ENCODE results near the gene LANCL3. TPM values are rescaled to one million over a fixed set of nuclear protein-coding genes. Genes with fewer than 3 reads are reported as not detected.
A peak's percentile ranks its signal among the peaks of the same experiment; 100 is the strongest.
"Not testable (repeated sequence)": the region's sequence is repeated elsewhere in the genome, so short reads cannot be mapped to it uniquely, and the experiment has no call there.

LANCL3 gene
- total and polyA plus RNA-seq, 12 donors, result 0.04 to 0.69 (median 0.14) TPM

- H3K4me3 ChIP-seq, result no peak overlapping the region
- H3K27ac ChIP-seq, result no peak overlapping the region
- TF ChIP-seq POLR2A (IDR thresholded peaks at IDR 0.05), result no peak
- TF ChIP-seq CTCF (IDR thresholded peaks at IDR 0.05), result no peak
- H3K4me1 ChIP-seq (replicated peaks in 1 of 2), result no peaks in the 10 kb centered on the region
- DNase-seq, result peak in 6 of 7 donors; percentile 6 to 26 (median 21)
- H3K27me3 ChIP-seq, result peaks cover 10% of the 10 kb centered on the region
- WGBS, 4 donors, result 37 to 53% (median 42%) methylated on average over 5 of the region's 5 CpGs
- H3K9me3 ChIP-seq (replicated peaks in 1 of 3), result no peaks in the 10 kb centered on the region
- intact Hi-C loops (cut with DNase I), result no loop called here
- no peaks in the 10 kb centered on the region for H3K36me3 ChIP-seq (replicated peaks in 1 of 2)
Measured at GRCh38 chrX:37578045-37578444, 6.6 kb downstream of the LANCL3 start.

GRCh38 chrX:37580080-37580479 is 8.6 kb downstream of the LANCL3 start:
- no peak for TF ChIP-seq CTCF (IDR thresholded peaks at IDR 0.05)
- TF ChIP-seq POLR2A (IDR thresholded peaks at IDR 0.05), result no peak
- H3K4me3 ChIP-seq, result no peak overlapping the region
- DNase-seq, result no peak
- no peaks in the 10 kb centered on the region for H3K36me3 ChIP-seq (replicated peaks in 1 of 2)
- WGBS, 4 donors, result 53 to 71% (median 56%) methylated on average over 1 of the region's 1 CpG
- H3K27me3 ChIP-seq, result peaks cover 10% of the 10 kb centered on the region
- H3K9me3 ChIP-seq (replicated peaks in 1 of 3), result no peaks in the 10 kb centered on the region
- intact Hi-C loops (cut with DNase I), result no loop called here
- no peaks in the 10 kb centered on the region for H3K4me1 ChIP-seq (replicated peaks in 1 of 2)
- no peak overlapping the region for H3K27ac ChIP-seq

GRCh38 chrX:37587337-37587736 is 15.9 kb downstream of the LANCL3 start:
- H3K27me3 ChIP-seq; H3K4me1 ChIP-seq (replicated peaks in 1 of 2); intact Hi-C loops (cut with DNase I); H3K4me3 ChIP-seq; H3K27ac ChIP-seq; H3K9me3 ChIP-seq (replicated peaks in 1 of 3); DNase-seq; H3K36me3 ChIP-seq (replicated peaks in 1 of 2): not testable (repeated sequence)
- WGBS, 4 donors, result 88 to 92% (median 90%) methylated on average over 11 of the region's 11 CpGs; no CpG with 5 or more reads in 1 of the 4 donors

- no peaks in the 10 kb centered on the region for H3K36me3 ChIP-seq (replicated peaks in 1 of 2)
- no peaks in the 10 kb centered on the region for H3K4me1 ChIP-seq (replicated peaks in 1 of 2)
- H3K9me3 ChIP-seq (replicated peaks in 1 of 3), result no peaks in the 10 kb centered on the region
Measured at GRCh38 chrX:37590047-37590446, 18.6 kb downstream of the LANCL3 start.

More at GRCh38 chrX:37590047-37590446, 18.6 kb downstream of the LANCL3 start:
- WGBS, 4 donors, result 54 to 79% (median 66%) methylated on average over 2 of the region's 2 CpGs
- Histone ChIP-seq H3K4me3 (no peak overlapping the region), H3K27ac (no peak overlapping the region), H3K27me3 (peaks cover 9% of the 10 kb centered on the region)
- intact Hi-C loops (cut with DNase I), result no loop called here
- no peak for DNase-seq
- TF ChIP-seq POLR2A (IDR thresholded peaks at IDR 0.05), result no peak
- no peak for TF ChIP-seq CTCF (IDR thresholded peaks at IDR 0.05)
